ENCODE results near the gene C1orf174.

- TF ChIP-seq POLR2A (IDR thresholded peaks at IDR 0.05) (no peak), CTCF (IDR thresholded peaks at IDR 0.05) (no peak)
Observed at GRCh38 chr1:3906672-3907020, 6.6 kb upstream of the C1orf174 start.
